Stimulated activated CD4-positive, alpha-beta T cell treated with anti-CD3 and anti-CD28 coated beads, TNF-alpha, amount 100 ng/mL, for 1 hour (primary cell): Measurements from ENCODE around the gene BCDIN3D.

ENCODE experiments used
- DNase-seq, 3 donors: peaks; one replicate each; pipeline ENCODE4 v3.0.0-alpha.2; 2020; ENCODE audit warnings: low read depth in 3 of 3, low spot score in 1 of 3

Gene BCDIN3D

GRCh38 chr12:49823350-49823749 lies 19.6 kb downstream of the BCDIN3D start:
- DNase-seq, result no peak

DNA sequence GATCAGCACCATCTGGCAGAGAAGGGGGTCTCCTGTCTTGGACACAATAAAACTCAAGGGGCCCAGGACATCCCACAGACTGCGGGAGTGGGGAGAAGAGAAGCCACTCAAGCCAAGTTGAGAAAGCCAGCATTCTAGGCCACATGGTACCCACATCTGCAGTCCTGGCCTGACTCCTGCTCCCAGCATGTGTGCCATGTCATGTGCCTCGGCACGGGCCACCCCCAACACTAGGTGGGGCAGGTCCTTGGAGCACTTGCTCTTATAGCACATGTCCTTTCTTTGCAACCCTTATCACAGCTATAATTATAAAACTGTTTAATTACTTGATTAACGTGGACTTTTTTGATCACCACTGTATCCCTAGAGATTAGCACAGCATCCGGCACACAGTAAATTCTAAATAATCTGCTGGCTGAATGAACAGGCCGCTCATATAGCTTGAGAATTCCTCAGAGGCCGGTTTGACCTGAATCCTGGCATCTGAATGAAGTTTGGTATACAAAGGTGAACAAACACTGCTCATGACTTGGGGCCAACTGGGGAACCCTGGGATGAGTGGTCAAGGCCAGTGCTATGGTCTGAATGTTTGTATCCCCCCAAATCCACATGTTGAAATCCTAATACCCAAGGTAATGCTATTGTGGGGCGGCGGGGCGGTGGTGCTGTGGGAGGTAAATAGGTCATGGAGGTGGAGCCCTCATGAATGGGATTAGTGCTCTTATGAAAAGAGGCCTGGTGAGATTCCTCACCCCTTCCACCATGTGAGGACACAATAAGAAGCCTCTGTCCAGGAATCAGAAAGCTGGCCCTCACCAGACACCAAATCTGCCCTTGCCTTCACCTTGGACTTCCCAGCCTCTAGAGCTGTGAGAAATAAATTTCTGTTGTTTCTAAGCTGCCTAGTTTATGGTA lies 21.3 kb downstream of the BCDIN3D start:
- no peak for DNase-seq

- no peak for DNase-seq
Observed at GRCh38 chr12:49819786-49820185, 23.1 kb downstream of the BCDIN3D start.

DNA sequence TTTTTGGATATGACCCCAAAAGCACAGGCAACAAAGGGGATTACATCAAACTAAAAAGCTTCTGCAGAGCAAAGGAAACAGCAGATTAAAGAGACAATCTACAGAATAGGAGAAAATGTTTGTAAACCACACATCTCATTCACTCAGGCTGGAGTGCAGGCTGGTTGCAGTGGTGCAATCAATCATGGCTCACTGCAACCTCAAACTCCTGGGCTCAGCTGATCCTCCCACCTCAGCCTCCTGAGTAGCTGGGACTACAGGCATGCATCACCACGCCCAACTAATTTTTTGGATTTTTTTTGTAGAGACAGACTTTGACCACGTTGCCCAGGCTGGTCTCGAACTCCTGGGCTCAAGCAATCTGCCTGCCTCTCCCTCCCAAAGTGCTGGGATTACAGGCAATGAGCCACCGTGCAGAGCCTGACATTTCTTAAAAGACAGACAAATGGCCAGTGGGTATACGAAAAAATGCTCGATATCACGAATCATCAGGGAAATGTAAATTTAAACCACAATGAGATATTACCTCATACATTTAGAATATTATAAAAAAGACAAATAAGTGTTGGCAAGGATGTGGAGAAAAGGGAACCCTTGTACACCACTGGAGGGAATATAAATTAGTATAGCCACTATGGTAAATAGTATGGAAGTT lies 24.5 kb downstream of the BCDIN3D start:
- no peak for DNase-seq

DNA sequence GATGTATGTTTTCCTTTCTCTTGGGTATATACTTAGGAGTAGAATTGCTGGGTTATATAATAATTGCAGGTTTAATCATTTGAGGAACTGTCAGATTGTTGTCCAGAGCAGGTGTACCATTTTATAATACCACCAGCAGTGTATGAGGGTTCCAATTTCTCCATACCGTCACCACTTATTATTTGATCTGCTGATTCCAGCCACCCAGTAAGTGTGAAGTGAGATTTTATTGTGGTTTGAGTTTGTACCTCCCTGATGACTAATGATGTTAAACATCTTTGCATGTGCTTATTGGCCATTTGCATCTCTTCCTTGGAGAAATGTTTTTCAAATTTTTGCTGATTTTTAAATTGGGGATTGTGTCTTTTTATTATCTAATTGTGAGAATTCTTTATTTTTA lies 29.8 kb downstream of the BCDIN3D start:
- DNase-seq, result no peak

DNA sequence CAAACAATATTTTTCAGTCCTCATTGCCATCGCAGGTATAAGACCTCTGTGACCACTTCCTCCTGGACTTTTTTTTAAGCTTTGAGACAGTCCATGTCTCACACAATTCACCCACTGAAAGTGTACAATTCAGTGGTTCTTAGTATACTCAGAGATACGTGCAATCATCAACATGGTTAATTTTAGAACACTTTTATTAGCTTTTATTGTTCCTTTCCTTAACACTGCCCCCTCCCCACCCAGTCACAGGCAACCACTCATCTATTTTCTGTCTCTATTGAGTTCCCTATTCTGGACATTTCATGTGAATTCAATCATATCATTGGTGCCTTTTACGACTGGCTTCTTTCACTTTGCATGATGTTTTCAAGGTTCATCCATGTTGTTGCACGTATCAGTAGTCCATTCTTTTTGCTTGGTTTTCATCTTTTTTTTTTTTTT lies 30.9 kb downstream of the BCDIN3D start:
- DNase-seq, result no peak

GRCh38 chr12:49811136-49811535 lies 31.8 kb downstream of the BCDIN3D start:
- DNase-seq, result no peak

DNA sequence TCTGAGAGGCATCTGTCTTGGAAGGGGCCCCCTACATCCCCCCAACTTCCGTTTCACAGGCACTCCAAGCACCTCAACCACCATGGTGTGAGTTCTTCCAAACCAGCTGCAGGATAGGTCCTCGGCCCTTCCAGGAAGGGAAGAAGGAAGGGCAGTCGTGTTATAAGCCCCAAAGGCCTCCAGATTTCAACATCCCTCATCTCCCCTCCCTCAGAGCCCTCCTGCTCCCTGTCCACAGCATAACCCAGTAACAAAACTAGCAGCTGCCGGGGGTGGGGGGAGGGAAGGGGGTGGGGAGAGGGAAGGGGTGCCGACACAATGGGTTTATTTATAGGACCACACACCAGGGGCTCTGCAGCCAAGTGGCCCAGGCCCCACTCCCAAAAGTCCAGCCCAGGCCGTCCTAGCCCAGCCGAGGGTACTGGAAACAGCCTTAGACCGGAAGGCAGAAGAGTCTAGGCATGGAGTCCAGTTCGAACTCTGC lies 33.0 kb downstream of the BCDIN3D start:
- DNase-seq, result no peak

- DNase-seq, result no peak
Observed at GRCh38 chr12:49809381-49809905, 33.5 kb downstream of the BCDIN3D start.

- DNase-seq, result no peak
Observed at GRCh38 chr12:49808686-49809380, 34.1 kb downstream of the BCDIN3D start.

DNA sequence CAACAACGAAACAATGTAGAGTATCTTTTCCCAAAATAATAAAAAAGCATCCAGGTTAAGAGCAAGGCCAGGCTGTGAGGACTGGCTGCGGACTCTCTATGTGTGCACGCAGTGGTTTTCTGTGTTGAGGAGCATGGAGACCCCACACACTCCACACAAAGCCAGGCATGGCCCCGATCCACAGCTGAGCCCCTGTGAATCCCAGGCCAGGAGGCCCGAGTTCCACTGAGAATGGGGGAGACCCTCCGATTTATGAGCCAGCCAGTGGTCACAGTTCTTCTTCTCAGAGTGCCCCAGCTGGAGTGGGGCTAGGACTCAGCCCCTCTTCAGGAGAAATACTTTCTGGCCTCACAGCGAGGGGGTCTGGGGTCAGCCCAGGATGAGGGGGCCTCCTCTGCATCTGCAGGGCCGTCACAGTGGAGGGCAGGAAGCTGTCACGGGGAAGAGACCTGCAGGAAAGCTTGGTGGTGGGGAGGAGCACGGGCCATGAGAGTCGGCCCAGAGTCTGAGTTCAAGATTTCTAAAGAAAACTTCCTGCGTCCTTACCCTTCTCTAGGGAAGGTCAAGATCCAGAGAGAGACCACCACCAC lies 34.8 kb downstream of the BCDIN3D start:
- DNase-seq, result no peak

DNA sequence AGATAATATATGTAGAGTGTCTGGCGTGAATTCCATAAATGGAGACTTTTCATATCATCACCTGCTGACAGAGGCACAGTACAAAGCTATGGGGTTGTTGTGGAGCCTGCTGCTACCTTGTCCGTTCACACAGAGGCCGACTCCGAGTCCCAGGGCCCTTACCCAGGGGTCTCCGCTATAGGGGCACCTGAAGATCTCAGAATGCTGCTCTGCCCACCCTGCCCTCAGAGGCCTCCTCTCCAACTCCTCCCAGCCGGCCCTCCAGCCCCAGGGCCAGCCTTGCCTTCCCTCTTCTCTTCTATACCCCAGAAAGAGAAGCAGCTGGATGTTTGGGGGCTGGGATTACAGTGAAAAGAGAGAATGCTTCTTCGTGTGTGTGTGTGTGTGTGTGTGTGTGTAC lies 36.0 kb downstream of the BCDIN3D start:
- DNase-seq, result no peak

DNA sequence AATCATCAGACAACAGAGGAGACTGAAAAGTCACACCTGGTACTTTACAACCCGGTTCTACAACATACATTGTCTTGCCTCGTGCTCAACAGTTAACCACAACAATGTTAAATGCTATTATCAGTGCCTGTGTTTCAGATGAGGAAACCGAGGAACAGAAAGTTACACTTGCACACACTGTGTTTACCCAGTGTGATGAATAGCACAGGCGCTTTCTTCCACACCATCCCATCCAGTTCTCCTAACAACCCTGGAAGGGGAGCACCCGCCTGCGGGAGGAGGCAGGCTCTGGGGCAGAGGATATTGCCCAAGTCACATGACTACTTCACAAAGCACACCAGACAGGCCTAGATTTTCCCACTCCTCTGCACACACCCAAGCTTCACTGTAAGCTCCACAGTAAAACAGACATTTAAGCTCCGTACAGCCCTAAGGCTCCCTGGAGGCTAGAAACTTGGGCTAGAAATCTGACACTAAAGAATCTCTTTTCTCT lies 36.5 kb downstream of the BCDIN3D start:
- DNase-seq, result no peak

DNA sequence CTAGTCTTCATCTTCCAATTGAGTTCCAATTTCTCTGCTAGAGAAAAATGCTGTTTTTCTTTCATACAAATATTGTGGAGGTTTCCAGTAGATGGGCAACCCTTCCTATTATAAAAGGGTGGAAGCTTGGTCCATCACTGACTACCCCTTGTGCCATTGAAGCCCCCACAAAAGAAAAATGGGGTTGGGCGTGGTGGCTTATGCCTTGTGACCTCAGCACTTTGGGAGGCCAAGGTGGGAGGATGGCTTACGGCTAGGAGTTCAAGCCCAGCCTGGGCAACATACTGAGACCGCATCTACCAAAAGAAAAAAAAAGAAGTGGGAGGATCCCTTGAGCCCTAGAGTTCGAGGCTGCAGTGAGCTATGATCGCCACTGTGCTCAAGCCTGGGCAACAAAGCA lies 37.5 kb downstream of the BCDIN3D start:
- DNase-seq, result no peak

GRCh38 chr12:49804821-49805220 lies 38.1 kb downstream of the BCDIN3D start:
- DNase-seq, result no peak

GRCh38 chr12:49803693-49804450 lies 39.0 kb downstream of the BCDIN3D start:
- DNase-seq, result no peak

DNA sequence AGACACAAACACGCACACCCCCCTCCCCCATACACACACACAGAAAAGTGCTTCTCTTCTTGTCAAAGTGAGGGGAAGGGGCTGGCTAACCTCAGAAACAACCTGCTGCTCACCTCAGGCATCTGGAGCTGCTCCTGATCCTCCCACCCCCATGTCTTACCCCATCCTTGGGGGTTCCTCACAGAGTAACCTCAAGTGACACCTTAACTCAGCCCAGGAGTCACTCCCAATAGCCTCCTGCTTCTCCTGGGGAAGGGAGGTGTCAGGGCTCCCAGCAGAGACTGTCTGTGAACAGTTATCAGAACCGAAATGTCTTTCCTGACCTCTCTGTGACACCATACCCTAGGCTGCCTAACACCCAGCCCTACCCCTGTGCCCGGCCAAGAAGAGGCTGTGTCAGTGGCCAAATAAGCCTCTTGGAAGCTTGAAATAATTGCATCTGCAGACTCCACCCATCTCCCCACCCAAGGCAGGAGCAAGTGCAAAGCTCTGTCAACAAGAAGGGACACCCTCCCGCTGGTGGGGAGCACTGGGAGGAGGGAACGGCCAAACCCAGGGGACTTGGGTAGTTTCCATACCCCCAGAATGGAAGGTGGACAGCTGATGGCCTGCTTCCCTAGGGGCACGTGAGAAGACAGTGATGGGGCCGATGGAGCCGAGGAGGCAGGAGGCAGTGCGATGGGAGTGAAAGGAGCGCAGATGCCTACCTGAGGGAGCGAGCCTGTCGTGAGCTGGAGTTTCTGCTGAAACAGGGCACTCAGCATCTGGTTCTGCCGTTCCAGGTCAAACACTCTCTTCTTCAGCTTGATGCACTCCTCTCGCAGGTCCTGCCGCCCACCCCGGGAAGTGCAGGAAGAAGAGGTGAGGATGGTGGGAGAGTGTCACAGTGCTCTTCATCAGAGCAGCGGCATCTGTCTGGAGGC lies 41.5 kb downstream of the BCDIN3D start:
- DNase-seq, result no peak

DNA sequence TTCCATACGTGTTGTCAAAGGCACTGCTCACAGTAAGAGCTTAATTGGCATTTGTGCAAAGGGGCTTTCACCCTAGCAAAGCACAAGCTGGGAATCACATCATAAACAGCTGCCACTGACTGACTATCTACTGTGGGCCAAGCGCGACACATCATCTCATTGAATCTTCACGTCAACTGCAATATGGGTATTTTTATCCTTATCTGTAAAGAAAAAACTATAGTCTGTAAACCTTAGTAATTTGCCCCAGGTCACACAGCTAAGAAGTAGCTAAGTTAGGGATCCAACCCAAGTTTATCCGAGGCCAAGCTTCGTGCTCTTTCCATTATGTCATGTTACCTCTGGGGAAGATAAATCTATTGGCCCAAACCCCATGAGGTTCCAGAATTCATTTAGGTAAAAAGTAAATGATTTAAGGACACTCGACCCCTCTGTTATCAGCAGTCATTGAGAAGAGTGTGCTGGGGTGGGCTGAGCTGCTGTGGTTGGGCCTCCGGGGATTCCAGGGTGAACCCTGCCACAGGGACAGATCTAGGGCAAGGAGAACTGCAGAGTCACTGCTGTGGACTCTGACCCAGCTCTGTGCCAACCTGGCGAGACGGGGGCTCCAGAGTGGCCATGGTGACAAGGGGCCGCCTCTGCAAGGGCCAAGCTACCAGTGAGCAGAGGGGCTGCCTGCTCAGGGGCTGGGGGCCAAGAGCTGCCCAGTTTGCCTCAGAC lies 42.3 kb downstream of the BCDIN3D start:
- DNase-seq, result no peak
